ENCODE measurements around the gene GPR17.

Gene GPR17

DNA sequence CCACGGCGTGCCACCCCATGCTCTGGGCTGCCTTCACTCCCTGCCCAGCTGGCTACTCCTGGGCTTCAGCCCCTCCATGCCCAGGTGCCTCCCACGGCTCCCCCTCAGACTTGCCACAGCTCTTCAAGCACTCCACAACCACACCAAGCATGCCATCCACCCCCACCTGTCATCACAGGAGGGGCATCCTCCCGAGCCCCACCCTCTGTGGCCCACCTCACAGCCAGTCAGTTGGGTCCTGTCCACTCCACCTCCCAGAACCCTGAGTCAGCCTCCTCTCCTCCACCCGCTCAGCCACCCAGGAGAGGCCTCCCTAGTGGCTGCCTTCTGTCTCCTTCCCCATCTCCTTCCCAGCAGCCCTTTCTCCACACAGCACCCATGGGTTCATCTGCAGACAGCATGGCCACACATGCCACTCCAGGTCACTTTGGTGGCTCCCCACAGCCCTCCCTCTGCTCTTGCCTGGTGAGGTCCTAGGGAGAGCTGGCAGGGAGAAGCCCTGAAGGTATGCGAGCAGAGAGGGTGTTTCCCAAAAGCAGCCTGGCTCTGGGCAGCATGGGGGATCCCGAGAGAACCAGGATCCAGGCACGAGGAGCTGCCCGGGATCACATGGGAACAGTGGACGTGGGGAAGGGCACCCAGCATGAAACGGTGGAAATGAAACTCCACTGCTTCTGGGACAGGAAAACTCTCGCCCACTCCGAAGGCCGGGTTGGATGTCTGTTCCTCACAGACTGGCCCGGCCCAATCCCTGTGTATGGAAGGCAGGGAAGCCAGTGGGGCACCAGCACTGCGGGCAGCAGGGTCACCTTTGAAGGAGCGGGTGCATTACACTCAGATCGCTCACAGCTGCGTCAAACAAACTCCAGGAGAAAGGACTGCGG lies 26.6 kb downstream of the GPR17 start:
- no peak for DNase-seq

DNA sequence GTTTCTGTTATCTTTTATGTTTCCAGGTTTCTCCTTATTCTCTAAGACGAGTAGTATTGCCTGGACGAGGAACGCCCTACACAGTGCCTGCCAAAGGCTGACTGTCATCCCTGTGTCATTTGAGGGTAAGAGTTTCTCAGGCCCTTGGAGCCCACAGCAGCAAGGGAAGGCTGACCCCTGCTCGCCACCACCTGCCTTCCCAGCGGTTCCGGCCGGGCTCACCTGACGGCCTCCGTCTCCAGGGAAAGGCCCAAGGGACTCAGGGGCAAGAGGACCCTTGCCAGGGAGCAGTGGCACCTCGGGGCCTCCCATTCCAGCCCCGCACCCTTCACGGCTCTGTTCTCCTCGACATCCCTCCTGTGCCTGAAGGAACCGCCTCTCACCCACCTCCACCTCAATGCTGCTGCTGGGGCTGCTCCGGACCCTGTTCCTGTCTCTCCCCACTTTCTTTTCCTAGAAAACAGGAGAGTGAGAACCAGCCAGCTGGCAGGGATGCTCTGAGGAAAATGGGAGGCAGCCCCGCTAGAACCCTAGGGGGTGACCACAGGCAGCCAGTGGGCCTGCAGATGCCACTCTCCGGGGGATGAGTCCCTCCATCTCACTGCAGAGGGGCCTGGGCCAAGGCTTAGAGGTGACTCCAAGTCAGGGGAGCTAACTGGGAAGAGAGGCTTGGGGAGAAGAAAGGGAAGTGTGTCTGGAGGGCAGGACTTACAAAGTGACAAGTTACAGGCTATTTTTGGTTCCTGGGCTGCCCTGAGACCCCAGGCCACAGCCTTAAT lies 27.5 kb downstream of the GPR17 start:
- DNase-seq = no peak

GRCh38 chr2:127674241-127675209 lies 28.6 kb downstream of the GPR17 start:
- DNase-seq = peak; percentile 25

- no peak for DNase-seq
These were observed 29.6 kb downstream of the GPR17 start, which contains the start of gene LIMS2 for GRCh38 chr2:127675331-127676261. Gene LIMS2 (minus strand): TSS chr2:127675530. CDS start chr2:127675024, 506 bp downstream.

DNA sequence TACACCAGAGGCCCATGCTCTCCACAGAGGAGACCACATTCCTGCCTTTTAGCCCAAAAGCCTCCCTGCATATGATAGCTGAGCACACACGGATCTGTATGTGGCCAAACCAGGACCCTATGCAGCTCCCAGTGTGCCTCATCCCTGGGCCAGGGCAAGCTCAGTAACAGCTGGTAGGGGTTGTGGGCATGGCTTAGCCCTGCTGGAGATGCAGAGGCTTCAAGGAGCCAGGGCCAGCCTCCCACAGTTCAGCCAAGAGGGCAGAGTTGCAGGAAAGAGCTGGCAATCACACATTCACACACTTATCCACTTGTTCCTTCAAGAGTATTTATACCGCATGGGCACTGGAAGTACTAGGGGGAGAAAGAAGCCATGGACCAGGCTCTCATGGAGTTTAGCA lies 31.0 kb downstream of the GPR17 start:
- no peak for DNase-seq

DNA sequence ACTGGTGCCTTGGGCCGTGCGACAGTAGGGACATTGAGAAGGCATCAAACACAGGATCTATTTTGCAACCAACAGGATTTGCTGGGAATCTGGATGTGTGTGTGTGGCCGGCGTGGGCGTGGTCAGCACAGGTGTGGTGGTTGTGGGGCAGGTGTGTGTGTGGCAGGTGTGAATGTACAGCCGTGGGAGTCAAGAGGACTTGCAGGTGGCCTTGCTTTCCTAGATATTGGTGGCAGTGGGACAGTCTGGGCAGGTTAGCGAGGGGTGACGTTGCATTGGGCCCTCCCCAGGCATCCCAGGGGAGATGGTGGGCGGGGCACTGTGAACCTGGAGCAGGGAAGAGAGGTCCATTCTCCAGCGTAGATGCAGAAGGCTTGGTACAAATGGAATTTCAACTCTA lies 32.6 kb downstream of the GPR17 start:
- no peak for DNase-seq

- DNase-seq = no peak
These were observed 33.0 kb downstream of the GPR17 start for GRCh38 chr2:127678991-127679390.

- no peak for DNase-seq
These were observed 33.9 kb downstream of the GPR17 start for GRCh38 chr2:127679680-127680361.

DNA sequence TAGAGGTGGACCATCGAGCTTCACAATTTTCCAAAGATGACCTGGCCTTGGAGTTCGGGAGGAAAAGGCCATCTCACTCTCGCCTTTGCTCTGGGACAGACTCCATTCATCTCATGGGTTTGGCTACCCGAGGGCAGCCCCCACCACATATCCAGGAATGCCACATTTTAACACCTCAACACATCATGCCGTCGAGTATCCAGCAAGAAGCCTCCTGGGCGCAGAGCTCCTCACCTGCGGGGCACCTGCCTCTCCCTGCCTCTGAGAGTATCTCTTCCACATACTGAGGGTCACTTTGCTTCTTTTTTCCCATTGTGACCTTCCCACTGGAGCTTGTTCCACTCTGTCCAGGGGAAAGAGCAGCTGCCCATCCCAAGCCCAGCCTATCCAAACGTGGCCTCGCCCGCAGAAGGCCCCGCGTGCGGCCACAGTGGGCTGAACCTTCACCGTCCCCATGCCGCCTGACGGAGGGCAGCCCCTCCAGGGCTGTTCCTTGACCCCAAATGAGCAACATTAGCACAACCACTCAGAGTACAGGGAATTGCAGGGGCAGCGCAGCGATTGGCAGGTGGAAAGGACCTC lies 34.8 kb downstream of the GPR17 start:
- DNase-seq = no peak

DNA sequence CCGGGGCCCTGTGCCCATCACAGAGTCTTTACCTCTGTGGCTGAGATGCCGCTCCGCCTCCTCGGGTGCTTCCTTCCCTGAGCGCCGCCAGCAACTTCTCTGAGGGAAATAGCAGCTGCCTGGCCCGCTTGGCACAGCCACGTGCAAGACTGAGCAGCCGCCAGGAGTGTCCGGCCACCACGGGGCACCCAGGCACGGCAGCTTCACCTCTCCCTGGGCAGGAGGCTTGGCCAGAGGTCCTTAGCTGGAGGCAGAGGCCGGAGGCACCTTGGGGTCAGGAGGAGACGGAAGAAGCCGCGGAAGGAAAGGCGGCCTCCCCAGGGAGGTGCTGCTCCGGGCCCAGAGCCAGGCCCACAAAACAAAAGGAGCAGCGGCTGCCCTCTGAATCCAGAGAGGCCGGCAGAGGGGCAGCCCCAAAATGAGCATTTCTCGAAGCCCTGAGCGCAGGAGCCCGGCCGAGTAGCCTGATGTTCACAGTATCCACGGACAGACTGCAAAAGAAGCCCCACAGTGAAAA lies 35.4 kb downstream of the GPR17 start:
- DNase-seq = no peak

DNA sequence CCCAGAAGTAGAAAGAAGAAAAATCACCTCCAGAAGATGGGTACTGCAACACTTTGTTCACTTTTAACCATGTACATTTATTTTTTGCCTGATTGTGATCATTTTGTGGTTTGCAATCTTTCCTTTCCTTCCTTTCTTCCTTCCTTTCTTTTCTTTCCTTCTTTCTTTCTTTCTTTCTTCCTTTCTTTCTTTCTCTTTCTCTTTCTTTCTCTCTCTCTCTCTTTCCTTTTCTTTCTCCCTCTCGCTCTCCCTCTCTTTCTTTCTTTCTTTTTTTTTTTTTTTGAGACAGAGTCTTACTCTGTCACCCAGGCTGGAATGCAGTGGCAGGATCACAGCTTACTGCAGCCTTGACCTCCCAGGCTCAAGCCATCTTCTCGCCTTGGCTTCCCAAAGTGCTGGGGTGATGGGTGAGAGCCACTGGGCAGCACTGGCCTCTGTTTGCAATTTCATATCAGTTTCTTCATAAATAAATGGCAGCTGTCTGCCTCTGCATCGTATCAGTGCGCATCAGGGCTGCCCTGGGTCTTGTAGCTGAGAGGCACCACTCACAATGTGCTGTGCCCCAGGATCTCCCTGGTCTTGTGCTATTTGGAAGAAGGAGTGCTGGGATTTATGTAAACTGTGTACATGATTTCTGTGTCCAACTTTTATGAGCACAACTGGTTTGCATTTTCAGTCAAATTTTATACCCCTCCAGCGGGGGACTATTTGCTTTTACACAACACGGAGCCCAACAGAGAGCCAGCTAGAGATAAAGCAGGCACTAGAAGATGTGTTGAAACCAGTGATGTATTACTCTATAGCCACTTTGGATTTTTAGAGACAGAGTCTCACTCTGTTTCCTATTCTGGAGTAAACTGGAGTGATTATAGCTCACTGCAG lies 36.3 kb downstream of the GPR17 start:
- no peak for DNase-seq

GRCh38 chr2:127683056-127683455 lies 37.1 kb downstream of the GPR17 start:
- no peak for DNase-seq

DNA sequence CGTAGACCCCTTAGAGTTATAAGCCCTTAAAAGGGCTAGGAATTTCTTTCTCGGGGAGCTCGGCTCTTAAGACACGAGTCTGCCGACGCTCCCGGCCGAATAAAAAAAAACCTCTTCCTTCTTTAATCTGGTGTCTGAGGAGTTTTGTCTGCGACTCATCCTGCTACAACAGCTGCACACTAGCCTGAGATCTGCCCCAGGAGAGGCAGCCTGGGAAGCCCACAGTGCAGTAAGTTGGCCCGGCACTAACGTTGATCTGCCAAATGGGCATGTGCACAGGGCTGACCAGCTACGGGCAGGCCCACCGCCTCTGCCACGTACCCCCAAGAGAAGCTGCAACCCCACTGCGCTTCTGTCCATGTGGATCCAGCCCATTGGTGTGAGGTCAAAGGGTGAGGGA lies 37.8 kb downstream of the GPR17 start:
- DNase-seq = no peak

DNA sequence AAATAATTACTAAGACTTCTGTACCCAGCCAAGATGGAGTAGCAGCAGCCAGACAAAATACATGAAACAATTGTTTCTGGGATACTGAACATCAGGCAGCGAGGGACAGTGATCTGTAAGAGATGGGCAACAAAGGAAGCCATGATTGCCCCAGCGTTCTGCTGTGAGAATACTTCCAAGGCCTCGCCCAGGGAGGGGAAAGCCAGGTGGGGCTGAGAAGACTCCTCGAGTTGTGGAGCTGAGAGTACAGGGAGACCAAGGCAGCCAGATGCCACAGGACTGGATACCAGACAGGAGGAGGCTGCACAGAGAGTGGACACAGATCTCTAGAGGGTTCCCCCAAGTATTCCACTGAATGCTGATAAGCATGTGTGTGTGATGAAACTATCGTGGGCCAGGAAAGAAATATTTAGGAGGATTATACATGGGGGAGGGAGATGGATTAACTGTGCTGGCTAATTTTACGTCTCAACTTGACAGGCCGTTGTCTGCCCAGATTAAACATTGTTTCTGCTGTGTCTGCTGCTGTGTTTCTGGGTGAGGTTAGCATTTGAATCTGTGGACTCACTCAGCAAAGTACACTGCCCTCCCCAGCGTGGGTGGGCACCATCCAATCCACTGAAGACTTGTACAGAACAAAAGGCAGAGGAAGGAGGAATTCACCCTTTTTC lies 39.6 kb downstream of the GPR17 start:
- DNase-seq = no peak

GRCh38 chr2:127688405-127688804 lies 42.5 kb downstream of the GPR17 start:
- no peak for DNase-seq

GRCh38 chr2:127690696-127691095 lies 44.7 kb downstream of the GPR17 start:
- DNase-seq = no peak

- DNase-seq = no peak
These were observed 49.0 kb downstream of the GPR17 start for GRCh38 chr2:127694986-127695385.

Data from activated naive CD4-positive, alpha-beta T cell treated with Interleukin-2 at 50 U/mL for 16 hours (primary cell).